Measurements from ENCODE around the gene CCDC141. TPM values are rescaled to one million over a fixed set of nuclear protein-coding genes. Genes with fewer than 3 reads are reported as not detected.

The CCDC141 gene
- total and polyA plus RNA-seq, 2 of the 13 experiments (the other 11 are each of a cell fraction or from before 2014, with no cell fraction given), result not detected

DNA sequence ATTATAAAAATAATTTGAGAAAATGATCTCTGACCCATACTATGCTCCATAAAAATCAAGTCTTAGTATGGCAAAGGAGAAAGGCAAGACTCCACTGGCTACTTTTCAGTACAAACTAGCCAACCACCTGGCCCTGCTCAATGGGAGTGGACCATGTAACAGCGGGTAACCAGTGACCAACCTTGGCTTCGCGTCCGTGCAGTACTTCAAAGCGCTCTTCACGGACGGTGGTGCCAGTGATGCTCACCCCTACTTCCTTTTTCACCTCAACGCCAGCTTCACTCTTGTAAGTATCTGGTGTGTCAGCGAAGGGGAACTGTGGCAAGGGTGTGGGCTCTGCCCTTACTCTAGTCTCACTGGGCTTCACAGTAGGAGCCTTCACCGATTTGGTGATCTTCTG lies 266.0 kb downstream of the CCDC141 start:
- no peak overlapping the region for H3K27ac ChIP-seq (ENCODE audit: extremely low read length, insufficient read depth, low read length)
- ChIA-PET POLR2A (no interaction called here), CTCF (ENCODE audit: low intra/inter-chr PET ratio, low total read pairs) (no interaction called here)
- 57% methylated on average over 10 of the region's 10 CpGs for WGBS (ENCODE audit: low lambda C conversion rate)
- intact Hi-C loops (cut with micrococcal nuclease; ENCODE audit: unreplicated experiment) (no loop called here), in situ Hi-C loops (cut with HindIII; ENCODE audit: extremely low pct_ligation_motif_present, low pct_unique_long_range_greater_than_20kb) (no loop called here)
- no peaks in the 10 kb centered on the region for H3K36me3 ChIP-seq (replicated peaks in 1 of 2; ENCODE audit: control insufficient read depth in 1 of 2, insufficient read depth in 2 of 2, low read length in 2 of 2)
- DNase-seq (ENCODE audit: low spot score) (no peak), ATAC-seq (no peak), FAIRE-seq (no peak)
- H3K9me3 ChIP-seq (ENCODE audit: low read length), result no peaks in the 10 kb centered on the region
- H3K79me2 ChIP-seq (ENCODE audit: insufficient read depth, low read length), result no peaks in the 10 kb centered on the region
- no peak overlapping the region for H2AFZ ChIP-seq (ENCODE audit: low read length)
- H3K4me2 ChIP-seq (ENCODE audit: low read depth, low read length), result no peak overlapping the region
- no peaks in the 10 kb centered on the region for H3K4me1 ChIP-seq (ENCODE audit: insufficient read depth, low read length)
- H3K9ac ChIP-seq (ENCODE audit: insufficient read depth, low read depth, low read length), result no peak overlapping the region
- H3K4me3 ChIP-seq (replicated peaks in 1 of 3; ENCODE audit: insufficient read depth in 1 of 3, low read depth in 2 of 3, low read length in 3 of 3), result no peak overlapping the region
- H4K20me1 ChIP-seq (ENCODE audit: insufficient read depth, low read length), result no peaks in the 10 kb centered on the region
- no peaks in the 10 kb centered on the region for H3K27me3 ChIP-seq (ENCODE audit: control insufficient read depth in 1 of 2, insufficient read depth in 2 of 2, low read length in 2 of 2)
- BruUV-seq (replicated peaks), result no TSS peak
- TF ChIP-seq, protein P1, sequence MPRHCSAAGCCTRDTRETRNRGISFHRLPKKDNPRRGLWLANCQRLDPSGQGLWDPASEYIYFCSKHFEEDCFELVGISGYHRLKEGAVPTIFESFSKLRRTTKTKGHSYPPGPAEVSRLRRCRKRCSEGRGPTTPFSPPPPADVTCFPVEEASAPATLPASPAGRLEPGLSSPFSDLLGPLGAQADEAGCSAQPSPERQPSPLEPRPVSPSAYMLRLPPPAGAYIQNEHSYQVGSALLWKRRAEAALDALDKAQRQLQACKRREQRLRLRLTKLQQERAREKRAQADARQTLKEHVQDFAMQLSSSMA (CRISPR knock-in tag; IDR thresholded peaks at IDR 0.05), result no peak
- TF ChIP-seq, protein P2, sequence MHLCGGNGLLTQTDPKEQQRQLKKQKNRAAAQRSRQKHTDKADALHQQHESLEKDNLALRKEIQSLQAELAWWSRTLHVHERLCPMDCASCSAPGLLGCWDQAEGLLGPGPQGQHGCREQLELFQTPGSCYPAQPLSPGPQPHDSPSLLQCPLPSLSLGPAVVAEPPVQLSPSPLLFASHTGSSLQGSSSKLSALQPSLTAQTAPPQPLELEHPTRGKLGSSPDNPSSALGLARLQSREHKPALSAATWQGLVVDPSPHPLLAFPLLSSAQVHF (CRISPR knock-in tag; IDR thresholded peaks at IDR 0.05), result no peak
- TF ChIP-seq ZNF124 (CRISPR knock-in tag; IDR thresholded peaks at IDR 0.05) (no peak), RFXAP (CRISPR knock-in tag; IDR thresholded peaks at IDR 0.05; ENCODE audit: borderline replicate concordance) (no peak), ZNF75D (CRISPR knock-in tag; IDR thresholded peaks at IDR 0.05; ENCODE audit: borderline replicate concordance) (no peak), HDAC2 (CRISPR knock-in tag; IDR thresholded peaks at IDR 0.05) (no peak), ZFP36L1 (CRISPR knock-in tag; IDR thresholded peaks at IDR 0.05) (no peak), CENPT (CRISPR knock-in tag; IDR thresholded peaks at IDR 0.05; ENCODE audit: low read depth) (no peak), NFKB2 (CRISPR knock-in tag; IDR thresholded peaks at IDR 0.05; ENCODE audit: borderline replicate concordance) (no peak), POLR2G (IDR thresholded peaks at IDR 0.05; ENCODE audit: low read depth, low read length) (no peak), MED8 (CRISPR knock-in tag; IDR thresholded peaks at IDR 0.05; ENCODE audit: insufficient replicate concordance) (no peak), ZNF317 (CRISPR knock-in tag; IDR thresholded peaks at IDR 0.05) (no peak)
- TF ChIP-seq, protein P3, sequence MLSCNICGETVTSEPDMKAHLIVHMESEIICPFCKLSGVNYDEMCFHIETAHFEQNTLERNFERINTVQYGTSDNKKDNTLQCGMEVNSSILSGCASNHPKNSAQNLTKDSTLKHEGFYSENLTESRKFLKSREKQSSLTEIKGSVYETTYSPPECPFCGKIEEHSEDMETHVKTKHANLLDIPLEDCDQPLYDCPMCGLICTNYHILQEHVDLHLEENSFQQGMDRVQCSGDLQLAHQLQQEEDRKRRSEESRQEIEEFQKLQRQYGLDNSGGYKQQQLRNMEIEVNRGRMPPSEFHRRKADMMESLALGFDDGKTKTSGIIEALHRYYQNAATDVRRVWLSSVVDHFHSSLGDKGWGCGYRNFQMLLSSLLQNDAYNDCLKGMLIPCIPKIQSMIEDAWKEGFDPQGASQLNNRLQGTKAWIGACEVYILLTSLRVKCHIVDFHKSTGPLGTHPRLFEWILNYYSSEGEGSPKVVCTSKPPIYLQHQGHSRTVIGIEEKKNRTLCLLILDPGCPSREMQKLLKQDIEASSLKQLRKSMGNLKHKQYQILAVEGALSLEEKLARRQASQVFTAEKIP (CRISPR knock-in tag; IDR thresholded peaks at IDR 0.05; ENCODE audit: borderline replicate concordance), result no peak
- TF ChIP-seq, protein P4, sequence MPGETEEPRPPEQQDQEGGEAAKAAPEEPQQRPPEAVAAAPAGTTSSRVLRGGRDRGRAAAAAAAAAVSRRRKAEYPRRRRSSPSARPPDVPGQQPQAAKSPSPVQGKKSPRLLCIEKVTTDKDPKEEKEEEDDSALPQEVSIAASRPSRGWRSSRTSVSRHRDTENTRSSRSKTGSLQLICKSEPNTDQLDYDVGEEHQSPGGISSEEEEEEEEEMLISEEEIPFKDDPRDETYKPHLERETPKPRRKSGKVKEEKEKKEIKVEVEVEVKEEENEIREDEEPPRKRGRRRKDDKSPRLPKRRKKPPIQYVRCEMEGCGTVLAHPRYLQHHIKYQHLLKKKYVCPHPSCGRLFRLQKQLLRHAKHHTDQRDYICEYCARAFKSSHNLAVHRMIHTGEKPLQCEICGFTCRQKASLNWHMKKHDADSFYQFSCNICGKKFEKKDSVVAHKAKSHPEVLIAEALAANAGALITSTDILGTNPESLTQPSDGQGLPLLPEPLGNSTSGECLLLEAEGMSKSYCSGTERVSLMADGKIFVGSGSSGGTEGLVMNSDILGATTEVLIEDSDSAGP (CRISPR knock-in tag; IDR thresholded peaks at IDR 0.05; ENCODE audit: borderline replicate concordance), result no peak
- TF ChIP-seq, protein P5, sequence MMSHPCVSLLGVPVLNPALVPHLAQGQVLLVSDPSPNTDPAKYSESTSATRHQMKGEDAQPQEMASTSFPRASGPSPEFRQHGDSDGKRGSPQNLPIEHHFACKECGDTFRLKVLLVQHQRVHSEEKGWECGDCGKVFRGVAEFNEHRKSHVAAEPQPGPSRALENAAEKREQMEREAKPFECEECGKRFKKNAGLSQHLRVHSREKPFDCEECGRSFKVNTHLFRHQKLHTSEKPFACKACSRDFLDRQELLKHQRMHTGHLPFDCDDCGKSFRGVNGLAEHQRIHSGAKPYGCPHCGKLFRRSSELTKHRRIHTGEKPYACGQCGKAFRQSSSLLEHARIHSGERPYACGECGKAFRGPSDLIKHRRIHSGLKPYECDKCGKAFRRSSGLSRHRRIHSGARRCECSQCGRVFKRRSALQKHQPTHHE (CRISPR knock-in tag; IDR thresholded peaks at IDR 0.05; ENCODE audit: borderline replicate concordance), result no peak
- TF ChIP-seq, protein P6, sequence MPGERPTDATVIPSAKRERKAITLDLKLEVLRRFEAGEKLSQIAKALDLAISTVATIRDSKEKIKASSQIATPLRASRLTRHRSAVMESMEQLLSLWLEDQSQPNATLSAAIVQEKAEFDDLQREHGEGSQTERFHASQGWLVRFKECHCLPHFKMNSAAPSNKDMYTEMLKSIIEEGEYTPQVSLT (CRISPR knock-in tag; IDR thresholded peaks at IDR 0.05; ENCODE audit: borderline replicate concordance, low read depth), result no peak
- TF ChIP-seq, protein P7, sequence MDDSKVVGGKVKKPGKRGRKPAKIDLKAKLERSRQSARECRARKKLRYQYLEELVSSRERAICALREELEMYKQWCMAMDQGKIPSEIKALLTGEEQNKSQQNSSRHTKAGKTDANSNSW (CRISPR knock-in tag; IDR thresholded peaks at IDR 0.05; ENCODE audit: borderline replicate concordance), result no peak
